GM21447 (cell line): ENCODE measurements around the gene MRPL50.
"Not testable (repeated sequence)": the region's sequence is repeated elsewhere in the genome, so short reads cannot be mapped to it uniquely, and the experiment has no call there.

ENCODE experiments used
- ATAC-seq: cut with Tn5 transposase; IDR thresholded peaks from one replicate; pipeline ENCODE4 v1.9.1; 2021; ENCODE audit not compliant: unreplicated experiment

The MRPL50 gene

GRCh38 chr9:101418518-101419430 lies 20.4 kb upstream of the MRPL50 start:
- ATAC-seq = no peak

GRCh38 chr9:101417977-101418376 lies 19.6 kb upstream of the MRPL50 start:
- ATAC-seq = no peak

- no peak for ATAC-seq
Measured at GRCh38 chr9:101417389-101417788, 19.0 kb upstream of the MRPL50 start.

- no peak for ATAC-seq
Measured at GRCh38 chr9:101415578-101415977, 17.2 kb upstream of the MRPL50 start.

- ATAC-seq = no peak
Measured at GRCh38 chr9:101414839-101415238, 16.4 kb upstream of the MRPL50 start.

GRCh38 chr9:101409079-101409477 lies 10.7 kb upstream of the MRPL50 start:
- no peak for ATAC-seq

GRCh38 chr9:101408374-101409078 lies 10.1 kb upstream of the MRPL50 start:
- ATAC-seq = no peak

- ATAC-seq = no peak
Measured at GRCh38 chr9:101403516-101404285, 5.3 kb upstream of the MRPL50 start.

- no peak for ATAC-seq
Measured at GRCh38 chr9:101400120-101400519, 1.7 kb upstream of the MRPL50 start.

GRCh38 chr9:101399643-101399970 lies 1.2 kb upstream of the MRPL50 start:
- ATAC-seq = no peak

GRCh38 chr9:101398930-101399642 lies 668 bp upstream of the MRPL50 start:
- peak; percentile 2 for ATAC-seq

- no peak for ATAC-seq
Measured at GRCh38 chr9:101397746-101398067, 711 bp downstream of the MRPL50 start.

GRCh38 chr9:101394687-101395086 lies 3.7 kb downstream of the MRPL50 start:
- no peak for ATAC-seq

GRCh38 chr9:101393135-101393534 lies 5.3 kb downstream of the MRPL50 start:
- no peak for ATAC-seq

GRCh38 chr9:101388507-101388993 lies 9.9 kb downstream of the MRPL50 start:
- ATAC-seq = no peak

- ATAC-seq = no peak
Measured at GRCh38 chr9:101387871-101388506, 10.4 kb downstream of the MRPL50 start.

- not testable (repeated sequence) for ATAC-seq
Measured at GRCh38 chr9:101384873-101385536, 13.4 kb downstream of the MRPL50 start, which contains the start of gene BAAT. TSS of gene BAAT (minus strand) at chr9:101385006. CDS start at chr9:101371404, 13,602 bp downstream.

- ATAC-seq = no peak
Measured at GRCh38 chr9:101383361-101383760, 15.1 kb downstream of the MRPL50 start.

GRCh38 chr9:101381833-101382342 lies 16.5 kb downstream of the MRPL50 start:
- ATAC-seq = no peak

- no peak for ATAC-seq
Measured at GRCh38 chr9:101381118-101381517, 17.3 kb downstream of the MRPL50 start.
